ENCODE measurements around the gene CSNK1E.

Gene CSNK1E

DNA sequence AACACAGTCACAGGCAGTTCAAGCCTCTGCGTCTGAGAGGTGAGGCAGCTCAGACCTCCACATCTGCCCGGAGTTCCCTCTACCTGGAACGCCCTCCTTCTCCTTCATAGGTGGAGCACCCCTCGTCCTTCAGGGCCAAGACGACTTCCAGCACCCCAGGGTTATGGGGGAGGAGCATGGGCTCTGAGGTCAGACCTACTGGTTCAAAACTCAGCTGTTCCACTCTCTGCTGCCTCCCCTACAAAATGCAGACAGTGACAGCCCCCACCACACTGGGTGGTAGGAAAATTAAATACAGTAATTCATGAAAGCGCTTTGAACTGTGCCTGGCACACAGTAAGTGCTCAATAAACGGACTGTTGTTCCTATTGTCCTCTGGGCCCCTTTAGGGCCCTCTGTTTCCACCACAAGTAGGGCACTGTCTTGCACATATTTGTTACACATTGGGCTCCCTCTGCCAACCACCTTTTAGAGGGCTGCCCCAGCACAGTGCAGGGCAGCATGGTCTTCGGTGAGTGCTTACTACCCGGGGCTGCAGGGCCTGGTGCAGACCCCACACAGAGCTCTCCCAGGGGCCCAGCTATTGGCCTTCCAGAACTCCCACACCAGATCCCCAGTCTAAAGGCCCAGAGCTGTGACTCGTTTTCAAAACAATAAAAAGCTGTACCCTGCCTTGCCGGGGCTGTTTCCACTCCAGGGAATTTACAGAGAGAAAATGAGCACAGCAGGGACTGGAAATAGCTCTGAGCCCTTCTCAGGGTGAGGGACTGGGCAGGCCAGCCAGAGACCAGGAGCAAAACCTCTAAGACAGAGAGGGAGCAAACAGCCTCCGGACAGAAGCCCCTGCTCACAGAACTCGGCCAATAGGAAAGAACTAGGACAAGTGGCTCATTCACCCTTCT, 46.9 kb downstream of the CSNK1E start:
- TF ChIP-seq, protein P1, sequence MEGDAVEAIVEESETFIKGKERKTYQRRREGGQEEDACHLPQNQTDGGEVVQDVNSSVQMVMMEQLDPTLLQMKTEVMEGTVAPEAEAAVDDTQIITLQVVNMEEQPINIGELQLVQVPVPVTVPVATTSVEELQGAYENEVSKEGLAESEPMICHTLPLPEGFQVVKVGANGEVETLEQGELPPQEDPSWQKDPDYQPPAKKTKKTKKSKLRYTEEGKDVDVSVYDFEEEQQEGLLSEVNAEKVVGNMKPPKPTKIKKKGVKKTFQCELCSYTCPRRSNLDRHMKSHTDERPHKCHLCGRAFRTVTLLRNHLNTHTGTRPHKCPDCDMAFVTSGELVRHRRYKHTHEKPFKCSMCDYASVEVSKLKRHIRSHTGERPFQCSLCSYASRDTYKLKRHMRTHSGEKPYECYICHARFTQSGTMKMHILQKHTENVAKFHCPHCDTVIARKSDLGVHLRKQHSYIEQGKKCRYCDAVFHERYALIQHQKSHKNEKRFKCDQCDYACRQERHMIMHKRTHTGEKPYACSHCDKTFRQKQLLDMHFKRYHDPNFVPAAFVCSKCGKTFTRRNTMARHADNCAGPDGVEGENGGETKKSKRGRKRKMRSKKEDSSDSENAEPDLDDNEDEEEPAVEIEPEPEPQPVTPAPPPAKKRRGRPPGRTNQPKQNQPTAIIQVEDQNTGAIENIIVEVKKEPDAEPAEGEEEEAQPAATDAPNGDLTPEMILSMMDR (IDR thresholded peaks at IDR 0.05; ENCODE audit: insufficient read depth, missing control alignments), result no peak
- no peak for DNase-seq (ENCODE audit: insufficient read length, low spot score)
- no peak for FAIRE-seq

DNA sequence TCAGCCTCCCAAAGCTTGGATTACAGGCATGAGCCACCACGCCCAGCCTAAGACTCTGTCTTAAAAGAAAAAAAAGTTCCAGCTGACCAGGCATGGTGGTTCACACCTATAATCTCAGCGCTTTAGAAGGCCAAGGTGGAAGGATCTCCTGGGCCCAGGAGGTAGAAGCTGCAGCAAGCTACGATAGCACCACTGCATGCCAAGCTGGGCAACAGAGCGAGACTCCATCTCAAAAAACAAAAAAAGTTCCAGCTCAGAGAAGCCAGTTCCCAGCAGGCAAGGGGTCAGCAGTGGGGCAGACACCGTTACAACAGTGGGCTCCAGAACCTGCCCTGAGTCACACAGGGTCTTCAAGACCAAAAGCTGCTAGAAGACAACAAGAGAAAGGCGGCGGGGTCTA, 47.8 kb downstream of the CSNK1E start:
- FAIRE-seq, result no peak
- TF ChIP-seq, protein P1 (IDR thresholded peaks at IDR 0.05; ENCODE audit: insufficient read depth, missing control alignments), result no peak
- no peak for DNase-seq (ENCODE audit: insufficient read length, low spot score)

DNA sequence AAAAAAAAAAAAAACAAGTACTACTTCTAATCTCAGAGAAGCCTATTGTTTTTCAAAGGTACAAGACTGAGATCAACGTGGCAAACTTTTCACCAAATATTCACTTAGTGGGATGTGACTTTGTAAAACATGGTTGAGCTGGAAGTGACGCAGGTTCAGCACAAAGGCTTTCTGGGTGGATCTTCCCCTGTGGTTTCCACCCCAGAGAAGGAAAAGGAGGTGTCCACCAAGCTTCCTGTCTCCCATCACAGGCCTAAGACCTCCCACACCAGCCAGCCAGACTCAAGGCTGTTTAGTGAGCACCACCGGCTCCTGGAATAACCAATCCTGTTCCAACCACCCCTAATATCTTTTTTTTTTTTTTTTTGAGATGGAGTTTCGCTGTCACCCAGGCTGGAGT, 50.1 kb downstream of the CSNK1E start:
- no peak for FAIRE-seq
- TF ChIP-seq, protein P1 (IDR thresholded peaks at IDR 0.05; ENCODE audit: insufficient read depth, missing control alignments), result no peak
- DNase-seq (ENCODE audit: insufficient read length, low spot score), result no peak

DNA sequence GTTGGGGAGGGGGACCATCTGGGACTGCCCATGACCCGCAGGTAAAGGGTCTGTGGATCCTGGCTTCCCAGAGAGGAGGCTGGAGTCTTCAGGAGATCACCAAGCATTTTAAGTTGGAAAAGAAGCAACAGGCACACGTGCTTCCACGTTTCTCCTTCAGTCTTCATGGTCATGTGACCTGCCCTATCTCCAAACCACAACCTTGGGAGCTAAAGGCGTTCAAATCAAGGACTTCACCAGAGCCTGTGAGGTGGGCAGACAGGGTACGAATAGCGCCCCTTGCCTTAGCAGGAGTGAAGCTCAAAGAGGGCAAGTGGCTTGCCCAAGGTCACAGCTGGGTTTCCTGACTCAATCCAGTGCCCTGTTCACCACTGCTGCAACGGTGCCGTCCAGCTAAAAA, 51.1 kb downstream of the CSNK1E start:
- FAIRE-seq (no peak), DNase-seq (ENCODE audit: insufficient read length, low spot score) (no peak)
- TF ChIP-seq, protein P1 (IDR thresholded peaks at IDR 0.05; ENCODE audit: insufficient read depth, missing control alignments), result no peak

DNA sequence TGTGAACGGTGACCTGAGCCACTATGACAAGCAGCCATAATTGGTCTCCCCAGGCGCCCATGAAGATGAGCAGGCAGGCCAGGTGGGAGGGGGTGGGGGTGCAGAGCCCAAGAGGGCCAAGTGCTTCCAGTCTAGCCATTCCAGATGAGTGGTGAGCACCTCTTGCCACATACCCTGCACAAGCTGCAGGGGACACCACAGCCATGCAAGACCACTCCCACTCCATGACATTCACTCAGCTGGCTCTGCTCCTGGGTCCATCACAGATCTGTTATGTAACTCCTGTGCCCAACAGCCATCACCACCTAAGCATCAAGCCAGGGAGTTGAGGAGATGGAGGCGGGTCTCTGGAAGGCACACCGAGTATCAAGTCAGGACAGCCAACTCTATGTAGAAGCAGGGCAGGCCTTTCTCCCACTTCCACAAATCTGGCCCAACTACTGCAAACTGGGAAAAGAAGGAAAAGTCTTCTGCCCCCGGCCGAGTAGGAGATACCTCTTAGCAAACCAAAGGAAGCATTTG, 52.9 kb downstream of the CSNK1E start:
- TF ChIP-seq, protein P1 (IDR thresholded peaks at IDR 0.05; ENCODE audit: insufficient read depth, missing control alignments), result no peak
- DNase-seq (ENCODE audit: insufficient read length, low spot score) (no peak), FAIRE-seq (no peak)

DNA sequence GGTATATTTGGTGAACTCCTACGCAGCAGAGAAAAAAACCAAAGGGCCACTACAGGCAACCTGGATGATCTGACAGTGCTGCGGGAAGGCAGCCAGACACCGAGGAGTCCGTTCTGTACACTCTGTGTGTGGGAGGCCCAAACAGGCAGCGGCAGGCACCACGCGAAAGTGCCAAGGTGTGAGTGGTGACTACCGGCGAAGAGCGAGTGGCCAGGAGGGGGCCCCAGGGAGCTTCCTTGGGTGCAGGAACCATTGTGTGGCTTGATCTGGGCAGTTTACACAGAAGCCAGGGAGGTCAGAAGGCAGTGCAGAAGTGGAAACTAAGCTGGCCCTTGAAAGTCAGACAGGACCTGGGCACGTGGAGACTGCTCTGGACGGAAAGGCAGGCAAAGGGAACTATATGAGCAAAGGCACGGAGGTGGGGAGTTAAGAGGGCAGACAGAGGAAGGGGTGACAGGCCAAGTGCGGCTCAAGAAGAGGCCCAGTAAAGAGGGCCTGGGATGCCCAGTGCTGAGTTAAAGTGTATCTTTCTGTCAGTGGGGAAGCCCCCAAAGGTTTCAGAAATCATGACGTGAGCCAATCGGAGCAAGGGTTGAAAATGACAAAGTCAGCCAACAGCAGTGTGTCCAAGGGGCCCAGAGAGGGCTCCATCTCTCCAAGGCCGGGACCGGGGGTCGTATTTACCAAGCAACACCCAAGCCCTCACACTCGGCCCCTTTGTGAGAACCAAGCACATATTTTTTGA, 55.0 kb downstream of the CSNK1E start:
- FAIRE-seq (no peak), DNase-seq (ENCODE audit: insufficient read length, low spot score) (no peak)
- TF ChIP-seq, protein P1 (IDR thresholded peaks at IDR 0.05; ENCODE audit: insufficient read depth, missing control alignments), result peak; percentile 38

All from D721Med (cell line).